Testis (tissue), 3 donors: Measurements from ENCODE around the gene DDX47. TPM values are rescaled to one million over a fixed set of nuclear protein-coding genes. Genes with fewer than 3 reads are reported as not detected.

ENCODE experiments used
- DNase-seq: peaks from one replicate; pipeline ENCODE4 v3.0.0-alpha.2; 2019
- H3K27ac ChIP-seq, 2 donors: fragments of 200-600 bp; sonication (generic); one replicate each; pipeline ENCODE4 v1.5.1; 2019
- H3K27me3 ChIP-seq: fragments of 200-600 bp; sonication (generic); one replicate; pipeline ENCODE4 v1.5.1; 2019
- H3K36me3 ChIP-seq: fragments of 200-600 bp; sonication (generic); one replicate; pipeline ENCODE4 v1.5.1; 2017; ENCODE audit warnings: low read depth; ENCODE audit errors: missing control alignments
- H3K4me1 ChIP-seq: fragments of 200-600 bp; sonication (generic); one replicate; pipeline ENCODE4 v1.5.1; 2019
- H3K4me3 ChIP-seq, 2 donors: fragments of 200-600 bp; sonication (generic); one replicate each; pipeline ENCODE4 v1.5.1; 2017 to 2019
- H3K9me3 ChIP-seq: fragments of 200-600 bp; sonication (generic); one replicate; pipeline ENCODE4 v1.5.1; 2017
- POLR2A ChIP-seq: fragments of 450-650 bp; IDR thresholded peaks from one replicate; pipeline ENCODE4 v1.6.1; 2017; ENCODE audit warnings: antibody characterized with exemption, mild to moderate bottlenecking, moderate library complexity
- WGBS, 2 donors: methylation state at CpG; one replicate each; pipeline ENCODE4 v1.1.5; 2018; 5-methylcytosine and 5-hydroxymethylcytosine counted together
- intact Hi-C: fragments of 100-400 bp; cut with DNase I; formaldehyde crosslinking; loops from one replicate; pipeline ENCODE4 v1.15.1; 2023; ENCODE audit warnings: low total_unique reads
- polyA plus RNA-seq: library from polyadenylated mRNA; stranded (reverse); fragments of 350-450 nt; fragmentation: Illumina TruSeq; extraction: RNeasy Lipid Tissue Mini Kit (QIAGEN cat#74804); gene quantifications from one replicate; pipeline ENCODE4 v1.2.3, GENCODE V29; 2014; ENCODE audit warnings: low read depth, low replicate concordance; ENCODE audit not compliant: insufficient read depth
- total RNA-seq, 2 donors: library from RNA; depleted of rRNA; stranded (reverse); fragments of >200 nt; gene quantifications; one replicate each; pipeline ENCODE4 v1.2.3, GENCODE V29; 2016
- TF ChIP-seq, protein P1 (sequence below), 3 experiments: fragments of 450-650 bp in 2 of 3; fragments of 200-600 bp in 1 of 3; sonication (generic) in 1 of 3; IDR thresholded peaks; one replicate each; pipeline ENCODE4 v1.5.1; 2016 to 2019; ENCODE audit warnings: antibody characterized with exemption in 3 of 3, mild to moderate bottlenecking in 2 of 3, moderate library complexity in 1 of 3

Gene DDX47
- total and polyA plus RNA-seq, 3 donors from 2014 or later = 52.4 to 85.4 (median 82.4) TPM

- peaks cover 15% of the 10 kb centered on the region for H3K4me1 ChIP-seq
- H3K27ac ChIP-seq = no peak overlapping the region
- WGBS, 2 donors = 78 to 88% methylated on average over 2 of the region's 2 CpGs
- no peaks in the 10 kb centered on the region for H3K9me3 ChIP-seq
- no peak for TF ChIP-seq POLR2A
- TF ChIP-seq, protein P1, sequence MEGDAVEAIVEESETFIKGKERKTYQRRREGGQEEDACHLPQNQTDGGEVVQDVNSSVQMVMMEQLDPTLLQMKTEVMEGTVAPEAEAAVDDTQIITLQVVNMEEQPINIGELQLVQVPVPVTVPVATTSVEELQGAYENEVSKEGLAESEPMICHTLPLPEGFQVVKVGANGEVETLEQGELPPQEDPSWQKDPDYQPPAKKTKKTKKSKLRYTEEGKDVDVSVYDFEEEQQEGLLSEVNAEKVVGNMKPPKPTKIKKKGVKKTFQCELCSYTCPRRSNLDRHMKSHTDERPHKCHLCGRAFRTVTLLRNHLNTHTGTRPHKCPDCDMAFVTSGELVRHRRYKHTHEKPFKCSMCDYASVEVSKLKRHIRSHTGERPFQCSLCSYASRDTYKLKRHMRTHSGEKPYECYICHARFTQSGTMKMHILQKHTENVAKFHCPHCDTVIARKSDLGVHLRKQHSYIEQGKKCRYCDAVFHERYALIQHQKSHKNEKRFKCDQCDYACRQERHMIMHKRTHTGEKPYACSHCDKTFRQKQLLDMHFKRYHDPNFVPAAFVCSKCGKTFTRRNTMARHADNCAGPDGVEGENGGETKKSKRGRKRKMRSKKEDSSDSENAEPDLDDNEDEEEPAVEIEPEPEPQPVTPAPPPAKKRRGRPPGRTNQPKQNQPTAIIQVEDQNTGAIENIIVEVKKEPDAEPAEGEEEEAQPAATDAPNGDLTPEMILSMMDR (IDR thresholded peaks at IDR 0.05) = no peak
- DNase-seq = no peak
- intact Hi-C loops = no loop called here
- H3K27me3 ChIP-seq = no peaks in the 10 kb centered on the region
- H3K4me3 ChIP-seq = no peak overlapping the region
- no peaks in the 10 kb centered on the region for H3K36me3 ChIP-seq
Observed at GRCh38 chr12:12794686-12795085, 18.5 kb upstream of the DDX47 start.

DNA sequence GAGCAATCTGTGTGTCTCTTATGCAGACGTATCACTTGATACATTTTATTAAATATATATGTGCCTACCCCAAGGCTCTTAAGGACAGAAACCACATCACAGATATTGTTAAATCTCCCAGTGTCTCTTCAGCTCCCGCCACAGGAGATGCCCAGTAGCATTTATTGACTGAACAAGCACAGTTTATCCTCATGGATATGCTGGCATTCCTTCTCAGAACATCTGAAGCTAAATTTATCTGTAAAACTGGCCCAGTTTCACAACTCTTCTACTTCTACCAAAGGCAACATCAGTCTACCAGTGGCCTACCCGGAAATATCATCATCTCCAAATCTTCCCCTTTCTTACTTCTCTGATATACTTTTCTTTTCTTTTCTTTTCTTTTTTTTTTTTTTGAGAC lies 17.0 kb upstream of the DDX47 start:
- TF ChIP-seq POLR2A = no peak
- TF ChIP-seq, protein P1 (IDR thresholded peaks at IDR 0.05) = no peak
- Histone ChIP-seq H3K9me3 (no peaks in the 10 kb centered on the region), H3K4me3 (no peak overlapping the region), H3K27me3 (no peaks in the 10 kb centered on the region), H3K36me3 (no peaks in the 10 kb centered on the region), H3K27ac (no peak overlapping the region), H3K4me1 (peaks cover 15% of the 10 kb centered on the region)
- WGBS, 2 donors = 50 to 61% methylated on average over 3 of the region's 3 CpGs
- intact Hi-C loops = no loop called here
- no peak for DNase-seq

DNA sequence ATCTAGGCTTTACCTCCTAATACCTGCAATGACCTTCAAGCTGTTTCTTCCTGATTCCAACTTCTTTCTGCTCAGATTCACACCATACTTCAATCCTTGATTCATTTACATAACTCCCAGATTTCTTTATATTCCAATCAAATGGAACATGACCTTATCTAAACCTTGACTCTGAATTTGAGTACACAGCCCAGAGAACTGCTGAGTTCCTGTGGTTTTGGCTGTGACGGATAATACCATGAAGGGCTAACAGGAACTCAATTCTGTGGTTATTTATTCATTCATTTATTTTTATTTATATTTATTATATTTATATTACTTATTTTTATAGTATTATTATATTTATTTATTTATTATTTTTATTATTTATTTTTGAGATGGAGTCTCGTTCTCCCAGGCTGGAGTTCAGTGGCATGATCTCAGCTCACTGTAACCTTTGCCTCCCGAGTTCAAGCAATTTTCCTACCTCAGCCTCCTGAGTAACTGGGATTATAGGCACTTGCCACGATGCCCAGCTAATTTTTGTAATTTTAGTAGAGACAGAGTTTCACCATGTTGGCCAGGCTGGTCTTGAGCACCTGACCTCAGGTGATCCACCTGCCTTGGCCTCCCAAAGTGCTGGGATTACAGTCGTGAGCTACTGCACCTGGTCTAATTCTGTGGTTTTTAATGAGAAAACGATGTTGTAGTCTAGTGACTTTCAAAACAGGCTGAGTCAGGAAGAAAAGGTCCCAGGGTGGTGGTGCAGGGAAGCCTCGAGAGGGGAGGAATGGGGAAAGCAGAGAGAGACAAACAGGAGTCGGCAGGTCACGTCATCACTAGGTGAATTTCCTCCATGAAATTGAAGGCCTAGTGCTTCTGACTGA lies 16.0 kb upstream of the DDX47 start:
- intact Hi-C loops = no loop called here
- TF ChIP-seq, protein P1 (IDR thresholded peaks at IDR 0.05) = no peak
- no peak for TF ChIP-seq POLR2A
- no peak for DNase-seq
- Histone ChIP-seq H3K4me3 (no peak overlapping the region), H3K36me3 (no peaks in the 10 kb centered on the region), H3K27me3 (no peaks in the 10 kb centered on the region), H3K4me1 (peaks cover 12% of the 10 kb centered on the region), H3K27ac (no peak overlapping the region), H3K9me3 (no peaks in the 10 kb centered on the region)
- 81 to 87% methylated on average over 9 of the region's 9 CpGs for WGBS, 2 donors

GRCh38 chr12:12797794-12798152 lies 15.4 kb upstream of the DDX47 start:
- TF ChIP-seq, protein P1 (IDR thresholded peaks at IDR 0.05) = no peak
- TF ChIP-seq POLR2A = no peak
- Histone ChIP-seq H3K4me3 (no peak overlapping the region), H3K27me3 (no peaks in the 10 kb centered on the region), H3K27ac (no peak overlapping the region), H3K4me1 (peaks cover 6% of the 10 kb centered on the region), H3K9me3 (no peaks in the 10 kb centered on the region), H3K36me3 (no peaks in the 10 kb centered on the region)
- no peak for DNase-seq
- intact Hi-C loops = no loop called here
- WGBS, 2 donors = 72 to 83% methylated on average over 3 of the region's 3 CpGs

DNA sequence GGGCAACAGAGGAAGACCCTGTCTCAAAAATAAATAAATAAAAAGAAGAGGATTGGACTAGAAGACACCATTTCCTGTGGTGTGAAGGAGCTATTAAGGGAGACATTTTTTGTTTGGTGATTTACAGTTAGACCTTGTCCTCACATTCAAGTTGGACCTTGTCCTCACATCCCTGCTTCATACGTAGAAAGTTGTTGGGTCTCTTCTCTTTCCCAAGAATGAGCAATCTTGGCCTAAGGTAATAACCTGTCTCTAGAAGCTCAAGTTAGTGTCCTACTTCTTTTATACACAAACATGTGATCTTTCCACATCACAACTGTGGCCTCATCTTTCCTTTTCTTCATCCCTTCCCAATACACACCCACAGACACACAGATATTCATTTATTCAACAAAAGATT lies 14.7 kb upstream of the DDX47 start:
- WGBS, 2 donors = 97 to 100% methylated on average over 1 of the region's 1 CpG
- no peak for TF ChIP-seq POLR2A
- TF ChIP-seq, protein P1 (IDR thresholded peaks at IDR 0.05) = no peak
- intact Hi-C loops = no loop called here
- H3K9me3 ChIP-seq = no peaks in the 10 kb centered on the region
- H3K27ac ChIP-seq = no peak overlapping the region
- no peaks in the 10 kb centered on the region for H3K27me3 ChIP-seq
- H3K36me3 ChIP-seq = no peaks in the 10 kb centered on the region
- H3K4me1 ChIP-seq = no peaks in the 10 kb centered on the region
- no peak overlapping the region for H3K4me3 ChIP-seq
- no peak for DNase-seq
